HG02852 (cell line): Measurements from ENCODE around the gene NBPF1.
"Not testable (repeated sequence)": the region's sequence is repeated elsewhere in the genome, so short reads cannot be mapped to it uniquely, and the experiment has no call there.

Experiments
- ATAC-seq: cut with Tn5 transposase; IDR thresholded peaks from one replicate; pipeline ENCODE4 v1.9.1; 2021; ENCODE audit warnings: mild to moderate bottlenecking, moderate library complexity; ENCODE audit not compliant: unreplicated experiment

The NBPF1 gene

DNA sequence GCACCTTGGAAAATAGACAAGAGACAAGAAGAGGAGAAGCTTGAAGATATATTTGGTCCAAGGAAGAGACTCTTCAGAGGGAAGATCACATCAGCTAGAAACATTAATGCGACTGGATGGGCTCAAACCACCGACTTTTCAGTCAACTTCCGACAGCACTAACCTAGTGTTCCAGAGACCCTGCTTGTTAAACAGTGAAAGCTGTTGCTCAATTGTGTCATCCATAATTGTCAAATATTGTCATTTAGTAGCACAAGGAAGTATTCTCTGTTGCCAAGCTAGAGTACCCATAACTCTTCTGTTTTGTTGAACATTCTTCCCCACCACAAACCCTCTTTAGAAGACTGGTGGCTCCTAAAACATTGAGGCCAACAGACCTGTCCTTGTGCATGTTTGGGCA is 56.3 kb downstream of the NBPF1 start:
- not testable (repeated sequence) for ATAC-seq

GRCh38 chr1:16553244-16553643 is 60.1 kb downstream of the NBPF1 start:
- ATAC-seq = not testable (repeated sequence)

DNA sequence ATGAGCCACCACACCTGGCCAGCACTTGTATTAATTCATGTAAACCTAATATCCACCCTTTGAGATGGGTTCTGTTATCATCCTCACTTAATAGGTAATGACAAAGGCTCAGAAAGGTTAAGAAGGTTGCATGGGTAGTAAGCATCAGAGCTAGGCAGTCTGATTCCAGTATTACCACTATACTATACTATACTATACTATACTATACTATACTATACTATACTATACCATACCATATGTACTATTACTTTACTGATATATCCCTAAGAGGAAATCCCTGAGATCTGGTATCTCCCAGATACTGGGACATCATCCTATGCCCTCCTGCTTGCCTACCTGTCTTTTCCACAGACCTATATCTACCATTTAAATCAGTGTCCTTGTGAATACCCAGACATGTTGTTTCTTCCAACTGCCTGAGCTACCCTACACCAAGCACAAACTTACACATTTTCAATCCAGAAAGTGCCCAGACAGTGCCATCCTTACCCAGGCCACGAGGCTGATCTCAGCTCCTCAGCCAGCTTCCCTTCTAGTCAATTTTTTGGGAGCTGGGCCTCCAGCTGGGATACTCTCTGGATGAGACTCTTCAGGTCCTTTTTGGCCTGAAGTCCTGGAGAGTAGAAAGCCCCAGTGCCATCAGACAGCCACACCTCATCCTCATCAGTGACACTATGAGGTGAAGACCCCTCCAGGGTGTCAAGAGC is 63.0 kb downstream of the NBPF1 start:
- not testable (repeated sequence) for ATAC-seq

DNA sequence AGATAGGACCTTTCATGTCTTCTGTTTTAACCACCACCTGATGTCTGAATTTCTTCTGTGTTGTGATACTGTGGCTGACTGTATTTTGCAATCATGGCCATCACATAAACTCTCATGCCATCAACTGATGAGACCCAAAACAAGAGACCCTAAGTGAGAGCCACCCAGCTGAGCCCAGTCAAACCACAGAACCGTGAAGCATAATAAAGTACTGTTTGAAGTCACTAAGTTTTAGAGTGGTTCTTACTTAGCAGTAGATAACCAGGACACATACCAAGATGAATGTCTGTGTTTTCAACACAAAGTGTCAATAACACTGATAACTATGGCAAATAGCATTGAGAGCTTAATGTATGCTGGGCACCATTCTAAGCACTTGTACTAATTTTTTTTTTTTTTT is 63.8 kb downstream of the NBPF1 start:
- ATAC-seq = not testable (repeated sequence)

GRCh38 chr1:16547502-16548241 is 65.7 kb downstream of the NBPF1 start:
- ATAC-seq = not testable (repeated sequence)

DNA sequence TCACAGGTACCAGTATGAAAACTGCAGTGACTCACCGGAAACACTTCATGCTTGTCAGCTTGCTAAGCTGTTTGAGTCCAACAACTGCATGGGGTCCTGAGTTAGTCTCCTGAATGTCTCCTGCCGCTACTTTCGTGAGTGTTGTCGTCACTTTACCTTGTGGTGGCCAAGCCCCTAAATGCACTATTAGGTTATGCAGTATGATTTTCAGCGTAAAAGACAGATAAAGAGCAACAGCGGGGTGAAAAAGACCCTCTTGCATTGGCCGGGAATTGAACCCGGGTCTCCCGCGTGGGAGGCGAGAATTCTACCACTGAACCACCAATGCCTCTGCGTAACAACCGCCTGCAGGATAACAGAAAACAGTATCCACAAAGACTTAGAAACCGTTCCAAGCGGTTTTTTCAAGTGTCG is 67.7 kb downstream of the NBPF1 start:
- not testable (repeated sequence) for ATAC-seq

DNA sequence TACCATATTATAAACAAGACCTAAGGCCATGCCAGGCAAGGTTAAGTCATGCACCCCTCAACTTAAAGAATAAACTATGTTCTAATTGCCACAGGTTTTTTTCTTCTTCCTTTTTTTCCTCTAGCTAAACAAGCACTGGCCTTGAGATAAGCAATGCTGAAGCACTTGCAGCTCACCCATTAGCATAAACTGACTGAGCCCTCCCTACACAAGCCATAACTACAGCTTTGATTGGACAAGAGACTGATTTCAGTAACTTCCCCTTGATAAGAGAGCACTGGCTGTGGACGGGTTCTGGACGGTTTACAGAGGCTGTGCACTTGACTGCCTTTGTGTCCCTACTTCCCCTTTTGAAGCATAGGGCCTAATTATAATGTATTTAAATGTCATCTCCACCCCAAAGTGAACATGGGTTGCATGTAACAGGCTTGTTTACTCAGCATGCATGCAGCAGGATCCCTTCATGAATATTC is 72.9 kb downstream of the NBPF1 start:
- not testable (repeated sequence) for ATAC-seq

DNA sequence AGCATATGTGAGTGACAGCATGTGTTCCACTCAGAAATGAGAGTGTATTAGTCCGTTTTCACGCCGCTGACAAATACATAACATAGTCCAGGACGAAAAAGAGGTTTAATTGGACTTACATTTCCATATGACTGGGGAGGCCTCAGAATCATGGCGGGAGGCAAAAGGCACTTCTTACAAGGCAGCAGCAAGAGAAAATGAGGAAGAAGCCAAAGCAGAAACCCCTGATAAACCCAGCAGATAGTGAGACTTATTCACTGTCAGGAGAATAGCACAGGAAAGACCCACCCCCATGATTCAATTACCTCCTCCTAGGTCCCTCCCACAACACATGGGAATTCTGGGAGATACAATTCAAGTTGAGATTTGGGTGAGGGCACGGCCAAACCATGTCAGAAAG is 75.8 kb downstream of the NBPF1 start:
- ATAC-seq = not testable (repeated sequence)

GRCh38 chr1:16536796-16537195 is 76.6 kb downstream of the NBPF1 start:
- ATAC-seq = not testable (repeated sequence)

- ATAC-seq = not testable (repeated sequence)
These were observed 77.5 kb downstream of the NBPF1 start for GRCh38 chr1:16535898-16536297.

GRCh38 chr1:16535487-16535886 is 77.9 kb downstream of the NBPF1 start:
- not testable (repeated sequence) for ATAC-seq

- not testable (repeated sequence) for ATAC-seq
These were observed 78.4 kb downstream of the NBPF1 start for GRCh38 chr1:16534829-16535456.

GRCh38 chr1:16534239-16534828 is 79.0 kb downstream of the NBPF1 start:
- ATAC-seq = not testable (repeated sequence)

- not testable (repeated sequence) for ATAC-seq
These were observed 81.0 kb downstream of the NBPF1 start for GRCh38 chr1:16532235-16532991.

DNA sequence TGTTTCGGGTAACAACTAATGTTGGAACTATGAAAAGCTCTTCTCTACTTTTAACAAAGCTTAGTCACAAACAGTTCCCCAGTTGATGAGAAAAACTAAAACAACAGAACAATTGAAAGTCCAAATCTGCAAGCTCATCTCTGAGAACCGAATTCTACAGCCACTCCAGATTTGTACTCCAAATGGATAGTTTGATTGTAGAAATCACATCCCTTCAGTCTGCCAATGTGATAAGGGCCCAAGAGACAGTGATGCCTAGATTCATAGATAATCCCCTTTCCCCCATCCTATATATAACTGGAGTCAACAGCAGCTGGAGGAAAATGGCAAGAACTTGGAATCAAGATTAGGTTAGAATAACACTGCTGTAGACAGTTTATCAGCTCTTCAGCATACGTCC is 85.0 kb downstream of the NBPF1 start:
- ATAC-seq = not testable (repeated sequence)

- ATAC-seq = not testable (repeated sequence)
These were observed 87.6 kb downstream of the NBPF1 start for GRCh38 chr1:16525769-16526168.

- ATAC-seq = not testable (repeated sequence)
These were observed 91.7 kb downstream of the NBPF1 start for GRCh38 chr1:16521679-16522078.

DNA sequence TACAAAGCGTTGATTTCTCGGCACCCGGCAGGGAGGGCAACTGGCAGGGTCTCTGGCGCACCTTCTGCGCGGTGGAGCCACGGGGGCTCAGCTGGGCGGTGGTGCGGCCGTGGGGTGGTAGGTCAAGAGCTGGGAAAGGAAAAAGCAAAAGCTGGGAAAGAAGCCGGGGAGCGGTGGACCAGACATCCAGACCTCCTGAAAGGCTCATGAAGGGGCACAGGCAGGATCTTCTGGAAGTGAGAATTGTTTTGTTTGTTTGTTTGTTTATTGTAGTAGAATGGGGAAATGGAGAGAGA is 92.1 kb downstream of the NBPF1 start:
- no peak for ATAC-seq

GRCh38 chr1:16520435-16521287 is 92.7 kb downstream of the NBPF1 start:
- ATAC-seq = not testable (repeated sequence)
